ENCODE measurements around the gene CIPC.

CIPC gene

GRCh38 chr14:77125281-77125801 is 27.3 kb downstream of the CIPC start:
- DNase-seq (ENCODE audit: low read depth, low spot score), result no peak

GRCh38 chr14:77125823-77126325 is 27.8 kb downstream of the CIPC start:
- no peak for DNase-seq (ENCODE audit: low read depth, low spot score)

GRCh38 chr14:77126461-77126990 is 28.5 kb downstream of the CIPC start:
- DNase-seq (ENCODE audit: low read depth, low spot score), result no peak

- peak; percentile 89 for DNase-seq (ENCODE audit: low read depth, low spot score)
Measured at GRCh38 chr14:77128414-77128891, 30.4 kb downstream of the CIPC start.

GRCh38 chr14:77130386-77130785 is 32.3 kb downstream of the CIPC start:
- DNase-seq (ENCODE audit: low read depth, low spot score), result no peak

- DNase-seq (ENCODE audit: low read depth, low spot score), result no peak
Measured at GRCh38 chr14:77131206-77131605, 33.1 kb downstream of the CIPC start.

GRCh38 chr14:77131871-77132486 is 33.9 kb downstream of the CIPC start:
- DNase-seq (ENCODE audit: low read depth, low spot score), result no peak

- DNase-seq (ENCODE audit: low read depth, low spot score), result peak; percentile 92
Measured at GRCh38 chr14:77133720-77134338, 35.8 kb downstream of the CIPC start.

GRCh38 chr14:77139022-77139421 is 41.0 kb downstream of the CIPC start:
- DNase-seq (ENCODE audit: low read depth, low spot score), result no peak

- peak; percentile 52 for DNase-seq (ENCODE audit: low read depth, low spot score)
Measured at GRCh38 chr14:77139540-77140358, 41.7 kb downstream of the CIPC start.

- peak; percentile 36 for DNase-seq (ENCODE audit: low read depth, low spot score)
Measured at GRCh38 chr14:77140359-77141213, 42.5 kb downstream of the CIPC start.

GRCh38 chr14:77141214-77142004 is 43.4 kb downstream of the CIPC start, which contains the start of gene ZDHHC22:
ZDHHC22 (minus strand) TSS chr14:77141791; CDS start chr14:77139738, 2,053 bp downstream.
- peak; percentile 77 for DNase-seq (ENCODE audit: low read depth, low spot score)

- no peak for DNase-seq (ENCODE audit: low read depth, low spot score)
Measured at GRCh38 chr14:77142005-77142800, 44.1 kb downstream of the CIPC start.

GRCh38 chr14:77143071-77143470 is 45.0 kb downstream of the CIPC start:
- DNase-seq (ENCODE audit: low read depth, low spot score), result no peak

GRCh38 chr14:77144412-77145115 is 46.5 kb downstream of the CIPC start:
- no peak for DNase-seq (ENCODE audit: low read depth, low spot score)

GRCh38 chr14:77145975-77146740 is 48.1 kb downstream of the CIPC start:
- DNase-seq (ENCODE audit: low read depth, low spot score), result no peak

GRCh38 chr14:77148510-77149231 is 50.6 kb downstream of the CIPC start:
- no peak for DNase-seq (ENCODE audit: low read depth, low spot score)
